Glutamatergic neuron (in vitro differentiated cells): ENCODE results near the gene PHEX. TPM values are rescaled to one million over a fixed set of nuclear protein-coding genes. Genes with fewer than 3 reads are reported as not detected.
"Not testable (repeated sequence)": the region's sequence is repeated elsewhere in the genome, so short reads cannot be mapped to it uniquely, and the experiment has no call there.

Experiments
- DNase-seq: peaks from one replicate; pipeline ENCODE4 v3.0.0; 2022
- H3K27ac Mint-ChIP-seq: one replicate; pipeline ENCODE4 v1.8.0; 2020; ENCODE audit warnings: mild to moderate bottlenecking, mixed read lengths, inconsistent platforms; ENCODE audit not compliant: unreplicated experiment
- H3K27me3 Mint-ChIP-seq: one replicate; pipeline ENCODE4 v1.8.0; 2020; ENCODE audit warnings: mild to moderate bottlenecking, moderate library complexity, mixed read lengths, inconsistent platforms; ENCODE audit not compliant: unreplicated experiment
- H3K36me3 Mint-ChIP-seq: one replicate; pipeline ENCODE4 v1.8.0; 2020; ENCODE audit warnings: mild to moderate bottlenecking, mixed read lengths, inconsistent platforms; ENCODE audit not compliant: unreplicated experiment
- H3K4me1 Mint-ChIP-seq: one replicate; pipeline ENCODE4 v1.8.0; 2020; ENCODE audit warnings: mild to moderate bottlenecking, low read depth, mixed read lengths, inconsistent platforms; ENCODE audit not compliant: unreplicated experiment
- H3K4me3 Mint-ChIP-seq: one replicate; pipeline ENCODE4 v1.8.0; 2020; ENCODE audit warnings: mild to moderate bottlenecking, mixed read lengths, inconsistent platforms; ENCODE audit not compliant: unreplicated experiment
- H3K9me3 Mint-ChIP-seq: one replicate; pipeline ENCODE4 v1.8.0; 2020; ENCODE audit warnings: mild to moderate bottlenecking, moderate library complexity, mixed read lengths, inconsistent platforms; ENCODE audit not compliant: unreplicated experiment
- total RNA-seq: library from RNA; stranded (reverse); fragmentation: NEBNext Ultra II Directional; extraction: Animal tissue kit (Norgen Biotek cat#: 25700); gene quantifications from one replicate; pipeline ENCODE4 v1.2.1, GENCODE V29; 2021; ENCODE audit not compliant: unreplicated experiment
- TF ChIP-seq, protein P1 (sequence below): fragments of 200-600 bp; sonication (generic); IDR thresholded peaks from one replicate; pipeline ENCODE4 v1.5.0; 2021; ENCODE audit not compliant: partially characterized antibody, unreplicated experiment

The PHEX gene
- total RNA-seq, 1 donor from 2014 or later: 0.17 TPM

GRCh38 chrX:22273714-22274317 lies 241.7 kb downstream of the PHEX start:
- DNase-seq: no peak
- H3K4me1 Mint-ChIP-seq: peaks cover 4% of the 10 kb centered on the region
- H3K4me3 Mint-ChIP-seq: no peak overlapping the region
- no peaks in the 10 kb centered on the region for H3K36me3 Mint-ChIP-seq
- TF ChIP-seq, protein P1, sequence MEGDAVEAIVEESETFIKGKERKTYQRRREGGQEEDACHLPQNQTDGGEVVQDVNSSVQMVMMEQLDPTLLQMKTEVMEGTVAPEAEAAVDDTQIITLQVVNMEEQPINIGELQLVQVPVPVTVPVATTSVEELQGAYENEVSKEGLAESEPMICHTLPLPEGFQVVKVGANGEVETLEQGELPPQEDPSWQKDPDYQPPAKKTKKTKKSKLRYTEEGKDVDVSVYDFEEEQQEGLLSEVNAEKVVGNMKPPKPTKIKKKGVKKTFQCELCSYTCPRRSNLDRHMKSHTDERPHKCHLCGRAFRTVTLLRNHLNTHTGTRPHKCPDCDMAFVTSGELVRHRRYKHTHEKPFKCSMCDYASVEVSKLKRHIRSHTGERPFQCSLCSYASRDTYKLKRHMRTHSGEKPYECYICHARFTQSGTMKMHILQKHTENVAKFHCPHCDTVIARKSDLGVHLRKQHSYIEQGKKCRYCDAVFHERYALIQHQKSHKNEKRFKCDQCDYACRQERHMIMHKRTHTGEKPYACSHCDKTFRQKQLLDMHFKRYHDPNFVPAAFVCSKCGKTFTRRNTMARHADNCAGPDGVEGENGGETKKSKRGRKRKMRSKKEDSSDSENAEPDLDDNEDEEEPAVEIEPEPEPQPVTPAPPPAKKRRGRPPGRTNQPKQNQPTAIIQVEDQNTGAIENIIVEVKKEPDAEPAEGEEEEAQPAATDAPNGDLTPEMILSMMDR: no peak
- no peaks in the 10 kb centered on the region for H3K27me3 Mint-ChIP-seq
- H3K9me3 Mint-ChIP-seq: no peaks in the 10 kb centered on the region
- H3K27ac Mint-ChIP-seq: no peak overlapping the region

- no peaks in the 10 kb centered on the region for H3K4me1 Mint-ChIP-seq
- no peak overlapping the region for H3K27ac Mint-ChIP-seq
- no peaks in the 10 kb centered on the region for H3K9me3 Mint-ChIP-seq
- no peak overlapping the region for H3K4me3 Mint-ChIP-seq
- no peak for DNase-seq
- no peaks in the 10 kb centered on the region for H3K36me3 Mint-ChIP-seq
- TF ChIP-seq, protein P1: no peak
- H3K27me3 Mint-ChIP-seq: no peaks in the 10 kb centered on the region
Measured at GRCh38 chrX:22276781-22277180, 244.7 kb downstream of the PHEX start.

DNA sequence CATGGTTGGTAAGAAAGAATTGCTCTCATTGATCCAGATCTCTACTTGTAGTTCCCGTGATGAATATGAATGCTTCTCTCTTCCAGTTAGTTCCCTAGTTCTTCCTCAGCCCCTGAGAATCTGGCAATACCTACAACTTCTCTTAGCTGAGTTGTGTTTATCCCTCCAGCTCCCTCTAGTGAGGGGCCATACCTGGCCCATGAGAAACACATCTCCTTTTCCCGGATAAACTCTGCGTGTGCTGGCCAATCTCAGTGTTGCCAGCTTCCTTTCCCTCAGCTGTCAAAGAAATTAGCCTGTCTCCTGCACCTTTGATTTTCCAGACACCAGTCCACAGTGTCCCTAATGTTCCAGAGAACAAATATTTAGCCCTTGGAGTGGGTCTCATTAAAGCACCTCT lies 246.2 kb downstream of the PHEX start:
- no peaks in the 10 kb centered on the region for H3K27me3 Mint-ChIP-seq
- no peak for DNase-seq
- H3K27ac Mint-ChIP-seq: no peak overlapping the region
- H3K4me3 Mint-ChIP-seq: no peak overlapping the region
- H3K36me3 Mint-ChIP-seq: no peaks in the 10 kb centered on the region
- H3K4me1 Mint-ChIP-seq: no peaks in the 10 kb centered on the region
- TF ChIP-seq, protein P1: no peak
- no peaks in the 10 kb centered on the region for H3K9me3 Mint-ChIP-seq

GRCh38 chrX:22289209-22289608 lies 257.1 kb downstream of the PHEX start:
- H3K4me1 Mint-ChIP-seq, H3K9me3 Mint-ChIP-seq, DNase-seq, H3K36me3 Mint-ChIP-seq, H3K27ac Mint-ChIP-seq, H3K27me3 Mint-ChIP-seq, H3K4me3 Mint-ChIP-seq: not testable (repeated sequence)

- TF ChIP-seq, protein P1: no peak
- peaks cover 14% of the 10 kb centered on the region for H3K4me1 Mint-ChIP-seq
- DNase-seq: no peak
- no peaks in the 10 kb centered on the region for H3K27me3 Mint-ChIP-seq
- no peak overlapping the region for H3K27ac Mint-ChIP-seq
- H3K9me3 Mint-ChIP-seq: peaks cover 2% of the 10 kb centered on the region
- H3K36me3 Mint-ChIP-seq: no peaks in the 10 kb centered on the region
- no peak overlapping the region for H3K4me3 Mint-ChIP-seq
Measured at GRCh38 chrX:22296871-22297270, 264.7 kb downstream of the PHEX start.
